Measurements from ENCODE around the gene FAM171A1.
"Not testable (repeated sequence)": the region's sequence is repeated elsewhere in the genome, so short reads cannot be mapped to it uniquely, and the experiment has no call there.

FAM171A1 gene

GRCh38 chr10:15227611-15228372, 143.3 kb downstream of the FAM171A1 start:
- TF ChIP-seq JUND (IDR thresholded peaks at IDR 0.05; ENCODE audit: low read depth), result no peak
- DNase-seq (ENCODE audit: low read depth in 1 of 2, low spot score in 1 of 2), result peak in 1 of 2 experiments; percentile 16

GRCh38 chr10:15225511-15225910, 145.6 kb downstream of the FAM171A1 start:
- DNase-seq (ENCODE audit: low read depth in 1 of 2, low spot score in 1 of 2), result no peak
- in situ Hi-C loops (cut with HindIII; ENCODE audit: low pct_unique_long_range_greater_than_20kb, low sequenced_read_pairs), result no loop called here

More at GRCh38 chr10:15227611-15228372, 143.3 kb downstream of the FAM171A1 start:
- in situ Hi-C loops (cut with HindIII; ENCODE audit: low pct_unique_long_range_greater_than_20kb, low sequenced_read_pairs), result no loop called here

GRCh38 chr10:15224948-15225347, 146.1 kb downstream of the FAM171A1 start:
- DNase-seq (ENCODE audit: low read depth in 1 of 2, low spot score in 1 of 2), result no peak
- in situ Hi-C loops (cut with HindIII; ENCODE audit: low pct_unique_long_range_greater_than_20kb, low sequenced_read_pairs), result no loop called here
- no peak for TF ChIP-seq JUND (IDR thresholded peaks at IDR 0.05; ENCODE audit: low read depth)

More at GRCh38 chr10:15225511-15225910, 145.6 kb downstream of the FAM171A1 start:
- no peak for TF ChIP-seq JUND (IDR thresholded peaks at IDR 0.05; ENCODE audit: low read depth)

- TF ChIP-seq JUND (IDR thresholded peaks at IDR 0.05; ENCODE audit: low read depth), result no peak
- in situ Hi-C loops (cut with HindIII; ENCODE audit: low pct_unique_long_range_greater_than_20kb, low sequenced_read_pairs), result no loop called here
- DNase-seq (ENCODE audit: low read depth in 1 of 2, low spot score in 1 of 2), result no peak
Observed at GRCh38 chr10:15223174-15223573, 147.9 kb downstream of the FAM171A1 start.

- TF ChIP-seq JUND (IDR thresholded peaks at IDR 0.05; ENCODE audit: low read depth), result no peak
- in situ Hi-C loops (cut with HindIII; ENCODE audit: low pct_unique_long_range_greater_than_20kb, low sequenced_read_pairs), result no loop called here
- no peak for DNase-seq (ENCODE audit: low read depth in 1 of 2, low spot score in 1 of 2)
Observed at GRCh38 chr10:15222511-15222910, 148.6 kb downstream of the FAM171A1 start.

- no peak for DNase-seq (ENCODE audit: low read depth in 1 of 2, low spot score in 1 of 2)
- TF ChIP-seq JUND (IDR thresholded peaks at IDR 0.05; ENCODE audit: low read depth), result no peak
- in situ Hi-C loops (cut with HindIII; ENCODE audit: low pct_unique_long_range_greater_than_20kb, low sequenced_read_pairs), result no loop called here
Observed at GRCh38 chr10:15220445-15220844, 150.6 kb downstream of the FAM171A1 start.

- no peak for TF ChIP-seq JUND (IDR thresholded peaks at IDR 0.05; ENCODE audit: low read depth)
- DNase-seq (ENCODE audit: low read depth in 1 of 2, low spot score in 1 of 2), result no peak
- in situ Hi-C loops (cut with HindIII; ENCODE audit: low pct_unique_long_range_greater_than_20kb, low sequenced_read_pairs), result no loop called here
Observed at GRCh38 chr10:15216700-15217099, 154.4 kb downstream of the FAM171A1 start.

- in situ Hi-C loops (cut with HindIII; ENCODE audit: low pct_unique_long_range_greater_than_20kb, low sequenced_read_pairs), result no loop called here
- no peak for DNase-seq (ENCODE audit: low read depth in 1 of 2, low spot score in 1 of 2)
- no peak for TF ChIP-seq JUND (IDR thresholded peaks at IDR 0.05; ENCODE audit: low read depth)
Observed at GRCh38 chr10:15214237-15214636, 156.9 kb downstream of the FAM171A1 start.

- no peak for DNase-seq (ENCODE audit: low read depth in 1 of 2, low spot score in 1 of 2)
- in situ Hi-C loops (cut with HindIII; ENCODE audit: low pct_unique_long_range_greater_than_20kb, low sequenced_read_pairs), result no loop called here
- TF ChIP-seq JUND (IDR thresholded peaks at IDR 0.05; ENCODE audit: low read depth), result no peak
Observed at GRCh38 chr10:15213461-15213861, 157.6 kb downstream of the FAM171A1 start.

- in situ Hi-C loops (cut with HindIII; ENCODE audit: low pct_unique_long_range_greater_than_20kb, low sequenced_read_pairs), result no loop called here
- no peak for TF ChIP-seq JUND (IDR thresholded peaks at IDR 0.05; ENCODE audit: low read depth)
- DNase-seq (ENCODE audit: low read depth in 1 of 2, low spot score in 1 of 2), result no peak
Observed at GRCh38 chr10:15211464-15211979, 159.6 kb downstream of the FAM171A1 start.

- no peak for DNase-seq (ENCODE audit: low read depth in 1 of 2, low spot score in 1 of 2)
- no peak for TF ChIP-seq JUND (IDR thresholded peaks at IDR 0.05; ENCODE audit: low read depth)
- in situ Hi-C loops (cut with HindIII; ENCODE audit: low pct_unique_long_range_greater_than_20kb, low sequenced_read_pairs), result no loop called here
Observed at GRCh38 chr10:15210521-15210920, 160.6 kb downstream of the FAM171A1 start.

GRCh38 chr10:15209827-15210509, 161.1 kb downstream of the FAM171A1 start:
- in situ Hi-C loops (cut with HindIII; ENCODE audit: low pct_unique_long_range_greater_than_20kb, low sequenced_read_pairs), result no loop called here
- peak; percentile 74 to 77 for DNase-seq (ENCODE audit: low read depth in 1 of 2, low spot score in 1 of 2)

GRCh38 chr10:15208221-15208620, 162.9 kb downstream of the FAM171A1 start:
- no peak for DNase-seq (ENCODE audit: low read depth in 1 of 2, low spot score in 1 of 2)
- no peak for TF ChIP-seq JUND (IDR thresholded peaks at IDR 0.05; ENCODE audit: low read depth)
- in situ Hi-C loops (cut with HindIII; ENCODE audit: low pct_unique_long_range_greater_than_20kb, low sequenced_read_pairs), result no loop called here

More at GRCh38 chr10:15209827-15210509, 161.1 kb downstream of the FAM171A1 start:
- TF ChIP-seq JUND (IDR thresholded peaks at IDR 0.05; ENCODE audit: low read depth), result no peak

- in situ Hi-C loops (cut with HindIII; ENCODE audit: low pct_unique_long_range_greater_than_20kb, low sequenced_read_pairs); DNase-seq (ENCODE audit: low read depth in 1 of 2, low spot score in 1 of 2): not testable (repeated sequence)
Observed at GRCh38 chr10:15207410-15207809, 163.7 kb downstream of the FAM171A1 start.

Data from T47D (cell line).